ENCODE measurements around the gene NLRC5.
"Not testable (repeated sequence)": the region's sequence is repeated elsewhere in the genome, so short reads cannot be mapped to it uniquely, and the experiment has no call there.

Gene NLRC5

DNA sequence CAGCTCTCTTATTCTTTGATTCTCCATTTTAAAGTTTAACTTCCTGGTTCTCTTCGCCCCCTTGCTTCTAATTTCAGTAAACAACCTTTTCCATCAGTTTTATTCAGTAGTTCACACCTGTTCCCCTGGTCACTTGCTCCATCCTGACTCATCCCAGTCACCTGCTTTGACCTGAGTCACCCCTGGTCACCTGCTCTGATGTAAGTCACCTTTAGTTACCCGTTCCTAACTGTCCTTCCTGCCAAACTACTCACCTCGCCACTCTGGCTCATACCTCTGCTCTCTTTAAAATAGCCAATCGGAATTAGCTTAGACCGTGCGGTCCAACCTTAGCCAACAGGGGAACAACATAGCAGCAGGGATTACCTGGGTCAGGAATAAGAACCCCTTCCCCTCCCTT lies 4.7 kb upstream of the NLRC5 start:
- no peak for DNase-seq

DNA sequence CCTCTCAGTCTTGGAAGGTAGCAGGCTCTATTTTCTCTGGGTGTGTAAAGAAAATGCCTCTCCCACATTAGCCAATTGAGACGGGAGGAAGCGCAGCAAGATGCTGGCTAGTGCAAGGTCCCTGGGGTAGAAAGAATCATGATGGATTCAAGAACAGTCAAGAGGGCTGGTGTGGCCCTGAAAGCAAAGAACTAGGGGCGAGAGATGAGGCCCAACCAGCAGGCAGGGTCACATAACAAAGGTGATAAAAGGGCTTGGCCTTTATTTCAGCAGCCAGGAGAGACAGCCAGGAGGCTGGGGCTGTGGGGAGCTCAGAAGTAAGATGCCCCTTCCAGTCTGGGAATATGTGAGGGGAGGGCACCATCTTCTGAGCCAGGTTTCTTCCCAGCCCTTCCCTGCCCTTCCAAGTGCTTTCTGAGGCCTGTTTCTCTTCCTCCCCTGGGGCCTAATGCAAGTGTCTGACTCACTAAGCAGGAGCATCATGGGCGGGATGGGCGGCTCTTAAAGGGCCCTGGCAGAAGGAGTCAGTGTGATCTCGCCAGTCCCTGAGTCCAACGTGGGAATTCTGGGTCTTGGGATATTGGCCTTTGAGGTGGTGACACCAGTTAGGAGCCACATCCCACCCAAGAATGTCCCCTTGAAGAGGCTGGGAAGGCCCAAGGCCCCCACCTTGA lies 3.9 kb upstream of the NLRC5 start:
- peak; percentile 21 for DNase-seq

GRCh38 chr16:56985962-56986360 lies 3.4 kb upstream of the NLRC5 start:
- DNase-seq: no peak

DNA sequence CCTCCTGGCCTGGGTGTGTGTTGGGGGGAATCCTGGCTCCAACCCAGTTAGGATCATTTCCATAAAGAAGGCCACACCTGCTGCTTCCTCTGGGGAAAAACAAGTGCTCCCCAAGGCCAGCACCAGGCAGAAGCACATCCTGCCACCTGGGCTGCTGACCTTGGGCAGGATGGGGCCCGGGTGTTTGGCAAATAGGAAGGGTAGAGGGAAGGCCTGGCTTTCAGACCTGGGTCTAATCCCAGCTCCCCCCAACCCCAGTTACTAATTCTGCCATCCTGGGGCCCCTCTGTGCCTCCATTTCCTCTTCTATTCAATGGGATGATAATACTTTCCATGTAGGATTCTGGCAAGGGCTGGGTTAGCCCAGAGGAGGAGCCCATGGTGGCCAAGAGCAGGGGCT lies 3.0 kb upstream of the NLRC5 start:
- DNase-seq: no peak

DNA sequence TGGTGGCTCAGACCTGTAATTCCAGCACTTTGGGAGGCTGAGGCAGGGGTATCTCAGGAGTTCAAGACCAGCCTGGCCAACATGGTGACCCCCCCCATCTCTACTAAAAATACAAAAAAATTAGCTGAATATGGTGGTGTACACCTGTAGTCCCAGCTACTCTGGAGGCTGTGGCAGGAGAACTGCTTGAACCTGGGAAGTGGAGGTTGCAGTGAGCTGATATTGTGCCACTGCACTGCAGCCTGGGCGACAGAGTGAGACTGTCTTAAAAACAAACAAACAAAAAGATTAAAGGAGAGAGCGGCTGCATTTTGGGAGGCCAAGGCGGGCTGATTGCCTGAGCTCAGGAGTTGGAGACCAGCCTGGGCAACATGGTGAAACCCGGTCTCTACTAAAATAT lies 2.4 kb upstream of the NLRC5 start:
- not testable (repeated sequence) for DNase-seq

DNA sequence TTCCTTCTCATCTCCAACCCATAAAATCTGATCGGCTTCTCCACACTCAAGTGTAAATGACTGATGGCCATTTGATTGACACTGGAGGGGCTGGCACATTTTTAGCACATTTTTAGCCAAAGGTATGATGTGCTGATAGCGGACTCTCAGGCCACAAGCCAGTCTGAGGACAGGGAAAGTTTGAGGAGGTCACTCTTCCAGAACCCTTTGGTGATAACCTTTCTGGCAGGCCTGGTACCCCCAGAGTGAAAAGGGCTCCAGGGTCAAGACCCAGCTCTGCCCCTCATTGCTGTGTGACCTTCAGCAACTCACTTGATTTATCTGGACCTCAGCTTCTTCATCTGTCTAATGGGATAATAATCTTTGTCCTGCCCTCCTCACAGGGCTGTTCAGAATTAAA lies 1.7 kb upstream of the NLRC5 start:
- DNase-seq: no peak

- no peak for DNase-seq
Measured at GRCh38 chr16:56988161-56988947, 1.0 kb upstream of the NLRC5 start.

- no peak for DNase-seq
Measured at GRCh38 chr16:56989988-56990387, 631 bp downstream of the NLRC5 start.

DNA sequence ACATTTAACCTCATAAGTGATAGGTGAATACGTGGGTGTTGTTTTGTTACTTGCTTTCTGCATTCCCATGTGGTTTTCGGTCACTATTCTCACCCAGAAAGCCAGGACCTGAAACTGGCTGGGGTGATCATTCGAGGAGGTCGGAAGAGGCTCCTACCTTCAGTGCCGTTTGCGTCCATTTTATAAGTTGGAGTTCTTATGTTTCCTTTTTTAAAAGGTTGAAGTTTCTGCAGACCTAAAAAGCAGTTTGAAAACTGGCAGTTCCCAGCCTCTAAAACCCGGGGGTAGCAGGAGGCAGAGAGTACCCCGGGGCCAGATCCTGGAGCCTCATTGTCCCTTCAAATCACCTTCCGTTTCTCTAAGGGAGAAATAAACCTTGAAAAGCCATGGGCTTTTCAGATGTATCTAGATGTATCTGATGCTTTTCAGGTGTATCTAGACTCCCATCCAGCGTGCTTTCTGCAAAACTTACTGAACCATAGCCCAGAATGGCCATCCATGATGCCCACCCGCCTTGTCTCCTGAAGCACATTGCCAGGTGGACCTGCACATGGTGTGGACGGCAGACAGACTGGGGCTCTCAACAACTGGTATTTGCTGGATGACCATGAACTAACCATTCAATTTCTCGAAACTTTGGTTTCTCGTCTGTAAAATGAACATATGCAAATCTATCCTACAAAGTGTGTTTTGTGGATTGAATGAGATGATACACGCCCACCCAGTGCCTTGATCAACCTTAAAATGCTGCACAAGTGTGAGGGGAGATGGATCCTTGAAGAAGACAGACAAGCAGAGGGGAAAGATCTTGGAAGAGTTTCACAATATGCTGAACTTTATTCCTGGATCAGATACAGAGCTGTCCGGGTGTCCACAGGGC lies 1.3 kb downstream of the NLRC5 start:
- peak; percentile 44 for DNase-seq

DNA sequence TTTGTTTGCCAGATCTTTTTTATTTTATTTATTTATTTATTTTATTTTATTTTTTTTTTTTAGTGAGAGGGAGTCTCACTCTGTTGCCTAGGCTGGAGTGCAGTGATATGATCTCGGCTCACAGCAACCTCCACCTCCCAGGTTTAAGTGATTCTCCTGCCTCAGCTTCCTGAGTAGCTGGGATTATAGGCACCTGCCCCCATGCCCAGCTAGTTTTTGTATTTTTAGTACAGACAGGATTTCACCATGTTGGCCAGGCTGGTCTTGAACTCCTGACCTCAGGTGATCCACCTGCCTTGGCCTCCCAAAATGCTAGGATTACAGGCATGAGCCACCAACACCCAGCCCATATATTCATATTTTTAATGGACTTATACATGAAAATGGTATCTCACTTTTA lies 3.1 kb downstream of the NLRC5 start:
- not testable (repeated sequence) for DNase-seq

DNA sequence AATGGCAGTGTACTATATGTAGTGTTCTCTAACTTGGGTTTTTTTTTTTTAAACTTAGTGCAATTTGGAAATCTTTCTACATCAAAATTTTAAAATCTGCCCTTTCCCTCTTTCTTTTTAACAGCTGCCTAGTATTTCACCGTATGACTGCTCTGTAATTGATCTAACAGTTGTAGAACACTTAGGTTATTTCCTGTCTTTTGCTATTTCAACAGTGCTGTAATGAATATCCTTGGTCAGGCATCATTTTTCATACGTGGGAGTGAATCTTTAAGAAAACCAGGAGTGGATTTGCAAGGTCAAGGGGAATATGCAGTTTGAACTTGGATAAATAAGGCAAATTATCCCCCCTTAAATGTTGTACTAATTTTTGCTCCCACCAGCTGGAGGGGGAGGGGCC lies 3.8 kb downstream of the NLRC5 start:
- DNase-seq: no peak

DNA sequence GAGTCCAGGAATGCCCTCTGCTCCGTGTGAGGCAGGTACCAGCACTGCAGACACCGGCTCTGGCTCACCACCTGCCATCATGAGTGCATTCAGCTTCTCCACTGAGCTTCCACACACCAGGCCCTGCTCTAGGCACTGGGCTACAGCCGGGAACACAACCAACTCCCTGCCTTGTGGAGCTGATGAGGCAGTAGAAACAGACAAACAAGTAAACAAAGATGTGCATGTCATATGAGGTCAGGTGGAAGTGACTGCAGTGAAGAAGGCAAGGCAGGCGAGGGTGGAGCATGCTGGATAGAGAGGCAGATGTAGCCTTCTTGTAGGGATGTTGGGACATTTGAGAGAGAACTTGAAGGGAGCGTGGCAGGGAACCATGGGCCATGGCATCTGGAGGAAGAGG lies 5.0 kb downstream of the NLRC5 start:
- no peak for DNase-seq

DNA sequence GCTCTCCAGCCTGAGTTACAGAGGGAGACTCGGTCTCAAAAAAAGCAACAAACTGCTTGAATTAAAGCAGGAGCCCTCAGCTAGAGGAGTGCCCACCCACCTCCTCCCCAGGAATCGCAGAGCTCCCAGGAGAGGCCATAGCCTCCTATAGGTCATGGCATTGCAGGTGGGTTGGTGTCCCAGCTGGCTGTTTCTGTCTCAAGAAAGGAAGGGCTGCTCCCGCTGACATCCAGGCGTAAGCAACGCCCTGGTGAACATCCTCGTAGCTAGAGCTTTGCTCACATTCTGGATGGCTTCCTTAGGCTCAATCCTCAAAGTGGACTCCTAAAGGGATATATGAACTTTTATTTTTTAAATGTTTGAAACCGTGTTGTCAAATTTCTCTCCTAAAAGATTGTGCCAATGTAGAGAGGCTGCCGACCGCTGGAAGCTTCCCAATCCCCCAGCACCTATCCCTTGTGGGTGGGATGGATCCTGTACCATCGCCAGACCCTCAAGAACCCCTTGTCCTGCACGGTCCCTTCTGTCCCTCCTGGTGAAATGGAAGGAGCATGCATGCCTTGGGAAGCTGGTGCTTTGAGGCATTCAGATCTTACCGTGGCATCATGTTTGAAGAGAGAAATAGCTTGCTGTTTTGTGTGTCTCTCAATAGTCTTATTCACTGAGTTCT lies 5.9 kb downstream of the NLRC5 start:
- no peak for DNase-seq

- no peak for DNase-seq
Measured at GRCh38 chr16:56997264-56997663, 7.9 kb downstream of the NLRC5 start.

GRCh38 chr16:56997931-56998330 lies 8.6 kb downstream of the NLRC5 start:
- no peak for DNase-seq

GRCh38 chr16:56998352-56998751 lies 9.0 kb downstream of the NLRC5 start:
- DNase-seq: no peak

GRCh38 chr16:56998861-56999260 lies 9.5 kb downstream of the NLRC5 start:
- no peak for DNase-seq

DNA sequence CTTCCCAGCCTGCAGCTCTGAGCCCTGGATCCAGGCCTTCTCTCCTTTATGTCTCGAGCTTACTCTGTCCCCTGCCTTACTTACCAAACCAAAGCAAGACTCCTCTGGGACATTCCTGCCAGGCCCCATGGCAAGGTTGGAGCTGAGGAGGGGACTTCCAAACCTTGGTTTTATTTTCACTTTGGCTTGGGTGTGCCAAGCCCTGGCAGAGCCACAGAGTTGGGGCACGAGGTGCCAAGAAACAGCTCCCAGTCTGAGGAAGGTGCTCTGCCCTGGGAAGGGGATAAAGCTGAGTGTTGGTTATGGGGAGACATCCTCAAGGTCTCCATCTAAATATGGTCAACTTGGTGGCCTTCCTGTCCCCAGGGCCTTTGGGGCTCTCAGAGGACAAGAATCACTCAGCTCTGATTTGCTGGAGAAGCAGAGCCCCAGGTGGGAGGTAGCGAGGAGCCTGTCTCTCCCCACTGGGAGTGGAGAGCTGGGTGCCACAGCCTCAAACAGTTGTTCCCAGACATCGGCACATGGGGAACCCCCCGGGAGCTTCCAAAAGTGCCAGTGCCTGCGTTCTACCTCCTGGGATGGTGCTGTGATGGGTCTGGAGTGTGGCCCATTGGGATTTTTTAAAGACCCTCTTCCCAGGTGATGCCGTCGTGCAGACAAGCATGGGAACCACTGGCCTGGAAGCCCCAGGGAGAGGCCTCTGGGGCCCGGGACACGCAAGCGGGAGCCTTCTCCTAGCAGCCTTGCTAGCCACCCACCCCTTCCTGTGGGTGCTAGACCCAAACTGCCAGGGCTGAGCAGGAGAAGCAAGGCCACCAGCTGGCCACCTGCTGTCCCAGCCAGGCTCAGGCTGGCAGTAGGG lies 10.3 kb downstream of the NLRC5 start:
- DNase-seq: peak; percentile 56

DNA sequence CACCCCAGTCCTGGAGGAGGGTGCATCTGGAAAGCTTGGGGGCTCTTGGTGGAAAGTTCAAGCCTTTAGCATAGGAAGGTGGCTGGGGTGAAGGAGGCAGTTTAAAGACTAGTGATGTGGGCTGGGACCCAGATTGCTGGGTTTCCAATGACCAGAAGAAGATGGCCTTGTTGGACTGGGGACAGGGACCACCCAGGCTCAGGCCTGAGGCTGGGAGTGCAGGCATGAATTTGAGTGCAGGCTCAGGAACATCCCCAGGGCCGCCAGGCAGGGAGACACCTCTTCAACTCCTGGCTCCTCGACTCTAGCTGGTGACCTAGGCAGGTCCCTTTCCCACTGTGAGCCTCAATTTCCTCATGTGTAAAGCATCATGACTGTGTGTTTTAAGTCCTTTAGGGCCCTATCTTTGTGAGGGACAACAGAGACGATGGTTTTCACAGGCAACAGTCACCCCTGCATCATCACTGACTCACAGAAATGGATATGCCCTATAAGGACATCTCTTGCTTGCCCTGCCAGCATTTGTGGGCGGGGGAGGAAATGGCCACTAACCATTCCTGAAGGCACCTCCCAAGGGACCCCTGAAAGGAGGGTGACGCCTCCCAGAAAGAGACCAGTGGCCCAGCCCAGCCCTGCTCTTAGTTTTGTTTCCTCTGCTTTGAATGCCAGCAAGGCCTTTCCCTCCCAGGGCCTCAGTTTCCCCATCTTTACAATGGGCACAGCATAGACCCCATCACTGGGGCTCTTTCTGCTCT lies 11.1 kb downstream of the NLRC5 start:
- peak; percentile 63 for DNase-seq

GRCh38 chr16:57001026-57001679 lies 11.8 kb downstream of the NLRC5 start:
- no peak for DNase-seq
